ENCODE data around the gene ZNF785.

Gene ZNF785

GRCh38 chr16:30602616-30603277 lies 17.2 kb upstream of the ZNF785 start:
- Histone ChIP-seq H3K4me3 (ENCODE audit: low read depth in 1 of 2, low read length in 2 of 2) (no peak overlapping the region), H3K27me3 (ENCODE audit: insufficient read depth, low read length, poor library complexity) (no peaks in the 10 kb centered on the region), H3K9ac (ENCODE audit: low read depth, low read length) (no peak overlapping the region), H4K20me1 (ENCODE audit: insufficient read depth, low read length) (peaks cover 7% of the 10 kb centered on the region; the same call in 1 of the 2 replicates), H3K36me3 (ENCODE audit: insufficient read depth, low read length) (peaks cover 52% of the 10 kb centered on the region), H2AFZ (ENCODE audit: low read depth, low read length) (no peak overlapping the region), H3K27ac (ENCODE audit: low read length) (no peak overlapping the region), H3K4me1 (ENCODE audit: insufficient read depth, low read length) (peaks cover 8% of the 10 kb centered on the region), H3K4me2 (ENCODE audit: insufficient read depth, low read length) (no peak overlapping the region), H3K9me3 (ENCODE audit: insufficient read depth, low read length, severe bottlenecking) (no peaks in the 10 kb centered on the region), H3K79me2 (ENCODE audit: insufficient read depth, low read length) (peaks cover 15% of the 10 kb centered on the region)
- ATAC-seq (ENCODE audit: insufficient read depth, low read depth): no peak
- TF ChIP-seq EZH2 (IDR thresholded peaks at IDR 0.05; ENCODE audit: borderline replicate concordance, low read depth, low read length, severe bottlenecking): no peak
- TF ChIP-seq, protein P1, sequence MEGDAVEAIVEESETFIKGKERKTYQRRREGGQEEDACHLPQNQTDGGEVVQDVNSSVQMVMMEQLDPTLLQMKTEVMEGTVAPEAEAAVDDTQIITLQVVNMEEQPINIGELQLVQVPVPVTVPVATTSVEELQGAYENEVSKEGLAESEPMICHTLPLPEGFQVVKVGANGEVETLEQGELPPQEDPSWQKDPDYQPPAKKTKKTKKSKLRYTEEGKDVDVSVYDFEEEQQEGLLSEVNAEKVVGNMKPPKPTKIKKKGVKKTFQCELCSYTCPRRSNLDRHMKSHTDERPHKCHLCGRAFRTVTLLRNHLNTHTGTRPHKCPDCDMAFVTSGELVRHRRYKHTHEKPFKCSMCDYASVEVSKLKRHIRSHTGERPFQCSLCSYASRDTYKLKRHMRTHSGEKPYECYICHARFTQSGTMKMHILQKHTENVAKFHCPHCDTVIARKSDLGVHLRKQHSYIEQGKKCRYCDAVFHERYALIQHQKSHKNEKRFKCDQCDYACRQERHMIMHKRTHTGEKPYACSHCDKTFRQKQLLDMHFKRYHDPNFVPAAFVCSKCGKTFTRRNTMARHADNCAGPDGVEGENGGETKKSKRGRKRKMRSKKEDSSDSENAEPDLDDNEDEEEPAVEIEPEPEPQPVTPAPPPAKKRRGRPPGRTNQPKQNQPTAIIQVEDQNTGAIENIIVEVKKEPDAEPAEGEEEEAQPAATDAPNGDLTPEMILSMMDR (IDR thresholded peaks at IDR 0.05; ENCODE audit: borderline replicate concordance, extremely low read depth, low read length, poor library complexity, severe bottlenecking): no peak
- no peak for DNase-seq

- Histone ChIP-seq H2AFZ (ENCODE audit: low read depth, low read length) (no peak overlapping the region), H3K27me3 (ENCODE audit: insufficient read depth, low read length, poor library complexity) (no peaks in the 10 kb centered on the region), H4K20me1 (ENCODE audit: insufficient read depth, low read length) (peaks cover 7% of the 10 kb centered on the region; the same call in 1 of the 2 replicates), H3K79me2 (ENCODE audit: insufficient read depth, low read length) (peaks cover 9% of the 10 kb centered on the region; the same call in 1 of the 2 replicates), H3K9me3 (ENCODE audit: insufficient read depth, low read length, severe bottlenecking) (no peaks in the 10 kb centered on the region), H3K4me2 (ENCODE audit: insufficient read depth, low read length) (no peak overlapping the region), H3K36me3 (ENCODE audit: insufficient read depth, low read length) (peaks cover 45% of the 10 kb centered on the region), H3K4me3 (ENCODE audit: low read depth in 1 of 2, low read length in 2 of 2) (no peak overlapping the region), H3K27ac (ENCODE audit: low read length) (no peak overlapping the region), H3K9ac (ENCODE audit: low read depth, low read length) (no peak overlapping the region), H3K4me1 (ENCODE audit: insufficient read depth, low read length) (peaks cover 6% of the 10 kb centered on the region)
- no peak for TF ChIP-seq EZH2 (IDR thresholded peaks at IDR 0.05; ENCODE audit: borderline replicate concordance, low read depth, low read length, severe bottlenecking)
- TF ChIP-seq, protein P1 (IDR thresholded peaks at IDR 0.05; ENCODE audit: borderline replicate concordance, extremely low read depth, low read length, poor library complexity, severe bottlenecking): no peak
- ATAC-seq (ENCODE audit: insufficient read depth, low read depth) (no peak), DNase-seq (no peak)
Measured at GRCh38 chr16:30601966-30602365, 16.5 kb upstream of the ZNF785 start.

GRCh38 chr16:30600929-30601328 lies 15.4 kb upstream of the ZNF785 start:
- peaks cover 6% of the 10 kb centered on the region for H3K4me1 ChIP-seq (ENCODE audit: insufficient read depth, low read length)
- no peak for ATAC-seq (ENCODE audit: insufficient read depth, low read depth)
- H3K36me3 ChIP-seq (ENCODE audit: insufficient read depth, low read length): peaks cover 36% of the 10 kb centered on the region
- no peaks in the 10 kb centered on the region for H3K27me3 ChIP-seq (ENCODE audit: insufficient read depth, low read length, poor library complexity)
- peaks cover 7% of the 10 kb centered on the region; the same call in 1 of the 2 replicates for H4K20me1 ChIP-seq (ENCODE audit: insufficient read depth, low read length)
- TF ChIP-seq EZH2 (IDR thresholded peaks at IDR 0.05; ENCODE audit: borderline replicate concordance, low read depth, low read length, severe bottlenecking): no peak
- TF ChIP-seq, protein P1 (IDR thresholded peaks at IDR 0.05; ENCODE audit: borderline replicate concordance, extremely low read depth, low read length, poor library complexity, severe bottlenecking): no peak
- no peak for DNase-seq
- H3K9me3 ChIP-seq (ENCODE audit: insufficient read depth, low read length, severe bottlenecking): no peaks in the 10 kb centered on the region
- H3K4me2 ChIP-seq (ENCODE audit: insufficient read depth, low read length): no peak overlapping the region
- no peak overlapping the region for H3K27ac ChIP-seq (ENCODE audit: low read length)
- peaks cover 4% of the 10 kb centered on the region; the same call in 1 of the 2 replicates for H3K79me2 ChIP-seq (ENCODE audit: insufficient read depth, low read length)
- no peak overlapping the region for H3K4me3 ChIP-seq (ENCODE audit: low read depth in 1 of 2, low read length in 2 of 2)
- no peak overlapping the region for H3K9ac ChIP-seq (ENCODE audit: low read depth, low read length)
- no peak overlapping the region for H2AFZ ChIP-seq (ENCODE audit: low read depth, low read length)
